Panc1 (cell line): ENCODE data around the gene ACTG1. TPM values are rescaled to one million over a fixed set of nuclear protein-coding genes. Genes with fewer than 3 reads are reported as not detected.

ENCODE experiments used
- ATAC-seq: fragments of 200-7000 bp; cut with Tn5 transposase; 2 replicates; pipeline ENCODE4 v1.9.1; 2020; ENCODE audit warnings: mild to moderate bottlenecking, moderate library complexity
- BruUV-seq: library from RNA; stranded (reverse); fragments of 400-500 nt; replicated peaks from 2 replicates; lab custom pipeline; 2021; lab: Mats Ljungman, UMichigan
- CTCF ChIA-PET: fragments of 300-600 bp; sonication (Branson Sonifier 250); formaldehyde crosslinking; loops from one replicate; lab custom pipeline; 2022; ENCODE audit warnings: antibody characterized with exemption; lab: Charles Lee
- POLR2A ChIA-PET: fragments of 300-600 bp; sonication (Branson Sonifier 250); formaldehyde crosslinking; loops from one replicate; lab custom pipeline; 2022; ENCODE audit warnings: antibody characterized with exemption; lab: Charles Lee
- DNase-seq: peaks from one replicate; pipeline ENCODE4 v3.0.0-alpha.2; 2010; ENCODE audit warnings: low read depth, low spot score
- H3K27ac ChIP-seq: 2 replicates; pipeline ENCODE4 v1.5.1; 2011; ENCODE audit warnings: mild to moderate bottlenecking, low read length, inconsistent platforms
- H3K27me3 ChIP-seq: fragments of 200-500 bp; sonication (Bioruptor generic); 2 replicates; pipeline ENCODE4 v1.6.0; 2014; ENCODE audit warnings: low read length, inconsistent platforms; ENCODE audit not compliant: control insufficient read depth, insufficient read depth
- H3K36me3 ChIP-seq: fragments of 200-500 bp; sonication (Bioruptor generic); 2 replicates; pipeline ENCODE4 v1.5.1; 2014; ENCODE audit warnings: inconsistent platforms, mild to moderate bottlenecking, low read length, moderate library complexity; ENCODE audit not compliant: control insufficient read depth, insufficient read depth
- H3K4me1 ChIP-seq: 2 replicates; pipeline ENCODE4 v1.5.1; 2011; ENCODE audit warnings: inconsistent platforms, mild to moderate bottlenecking, low read length, moderate library complexity; ENCODE audit not compliant: control insufficient read depth, insufficient read depth
- H3K4me3 ChIP-seq, 2 experiments: 2 replicates each; pipeline ENCODE4 v1.5.1; 2011 to 2012; ENCODE audit warnings: low read depth in 2 of 2, low read length in 2 of 2, mild to moderate bottlenecking in 2 of 2, inconsistent platforms in 1 of 2, moderate library complexity in 1 of 2
- H3K9me3 ChIP-seq: fragments of 200-500 bp; sonication (Bioruptor generic); 2 replicates; pipeline ENCODE4 v1.5.1; 2014; ENCODE audit warnings: low read depth, mild to moderate bottlenecking, inconsistent platforms, low read length, moderate library complexity; ENCODE audit not compliant: control insufficient read depth, insufficient read depth
- CTCF ChIP-seq: fragments of 450-650 bp; IDR thresholded peaks from 2 replicates; pipeline ENCODE4 v1.5.1; 2017; ENCODE audit warnings: mild to moderate bottlenecking
- POLR2AphosphoS5 ChIP-seq: IDR thresholded peaks from 2 replicates; pipeline ENCODE4 v1.6.1; 2012; ENCODE audit warnings: mild to moderate bottlenecking, low read depth, low read length, moderate library complexity
- REST ChIP-seq, 2 experiments: IDR thresholded peaks; 2 replicates each; pipeline ENCODE4 v1.6.1; 2011 to 2012; ENCODE audit warnings: low read depth in 2 of 2, control low read depth in 1 of 2, low read length in 1 of 2, mild to moderate bottlenecking in 1 of 2, moderate library complexity in 1 of 2; ENCODE audit not compliant: insufficient read depth in 1 of 2
- SIN3A ChIP-seq: IDR thresholded peaks from 2 replicates; pipeline ENCODE4 v1.6.1; 2012; ENCODE audit warnings: low read depth, mild to moderate bottlenecking, low read length, moderate library complexity, borderline replicate concordance; ENCODE audit not compliant: insufficient read depth
- TCF7L2 ChIP-seq: IDR thresholded peaks from 2 replicates; pipeline ENCODE4 v1.6.1; 2011; ENCODE audit warnings: mild to moderate bottlenecking, low read depth, low read length, inconsistent platforms
- in situ Hi-C: cut with HindIII; loops from 2 replicates; pipeline ENCODE4 v1.10.0; 2016; ENCODE audit warnings: low sequenced_read_pairs, low pct_unique_long_range_greater_than_20kb
- intact Hi-C: fragments of 100-400 bp; cut with micrococcal nuclease; formaldehyde crosslinking; loops from one replicate; pipeline ENCODE4 v1.10.0; 2022; ENCODE audit not compliant: unreplicated experiment
- total RNA-seq: library from RNA; stranded (reverse); gene quantifications from one replicate; pipeline ENCODE4 v1.2.1, GENCODE V29; 2021; ENCODE audit not compliant: unreplicated experiment

The ACTG1 gene
- total RNA-seq, 1 experiment from 2014 or later: 4,502 TPM

- Histone ChIP-seq H3K9me3 (no peaks in the 10 kb centered on the region), H3K27ac (peak overlapping the region; percentile 100), H3K27me3 (no peaks in the 10 kb centered on the region), H3K4me3 (peak overlapping the region; percentile 84 to 91), H3K4me1 (peaks cover 52% of the 10 kb centered on the region), H3K36me3 (peaks cover 11% of the 10 kb centered on the region)
- ChIA-PET CTCF (no interaction called here), POLR2A (interaction anchor here (0.6 kb wide), 1 partner anchor 8 kb away, joined by 6 read pairs; no protein-coding TSS in a partner anchor)
- TSS peak; percentile 42 for BruUV-seq
- intact Hi-C loops (no loop called here), in situ Hi-C loops (no loop called here)
- no peak for ATAC-seq
- DNase-seq: no peak
- TF ChIP-seq REST (IDR thresholded peaks at IDR 0.05; ENCODE audit: insufficient read depth in 1 of 2, low read depth in 2 of 2, low read length in 1 of 2) (no peak), TCF7L2 (no peak), POLR2AphosphoS5 (no peak; the same call in 1 of the 2 replicates), CTCF (no peak), SIN3A (no peak)
These were observed 38.3 kb upstream of the ACTG1 start for GRCh38 chr17:81550830-81551457.

- Histone ChIP-seq H3K27me3 (no peaks in the 10 kb centered on the region), H3K9me3 (no peaks in the 10 kb centered on the region), H3K4me1 (peaks cover 51% of the 10 kb centered on the region), H3K4me3 (peak overlapping the region; percentile 84 to 91), H3K27ac (peak overlapping the region; percentile 100), H3K36me3 (peaks cover 14% of the 10 kb centered on the region)
- ChIA-PET POLR2A (interaction anchor here (0.6 kb wide), 2 partner anchors 9 to 152 kb away, joined by 4 to 6 read pairs; no protein-coding TSS in a partner anchor), CTCF (no interaction called here)
- BruUV-seq: no TSS peak
- no peak for ATAC-seq
- DNase-seq: no peak
- in situ Hi-C loops (no loop called here), intact Hi-C loops (no loop called here)
- TF ChIP-seq REST (IDR thresholded peaks at IDR 0.05; ENCODE audit: insufficient read depth in 1 of 2, low read depth in 2 of 2, low read length in 1 of 2) (no peak), TCF7L2 (no peak), POLR2AphosphoS5 (no peak), CTCF (no peak), SIN3A (no peak)
These were observed 37.7 kb upstream of the ACTG1 start for GRCh38 chr17:81550285-81550684.
